ENCODE results near the gene PLAC8L1.
A peak's percentile ranks its signal among the peaks of the same experiment; 100 is the strongest.
"Not testable (repeated sequence)": the region's sequence is repeated elsewhere in the genome, so short reads cannot be mapped to it uniquely, and the experiment has no call there.

The PLAC8L1 gene

DNA sequence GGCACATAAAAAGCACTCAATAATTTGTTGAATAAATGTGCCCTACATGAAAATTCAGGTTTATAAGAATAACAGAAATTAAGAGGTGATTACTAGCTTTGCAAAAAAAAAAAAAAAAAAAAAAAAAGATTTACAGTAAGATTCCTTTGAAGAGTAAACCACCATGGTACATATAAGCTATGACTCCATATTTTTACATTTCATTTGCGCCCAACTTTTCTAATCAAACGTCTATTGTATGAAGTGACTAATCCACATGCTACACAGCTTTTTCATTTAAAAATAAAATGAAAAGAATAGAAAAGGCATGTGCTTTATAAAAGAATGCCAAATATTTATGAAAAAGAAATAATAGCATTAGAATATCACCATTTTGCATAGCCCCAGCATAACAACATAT lies at the start of gene PLAC8L1:
PLAC8L1 (minus strand) TSS at position 101 of the 400 bp plus-strand sequence. CDS start 1,266 bp downstream, outside the sequence.
- DNase-seq = no peak

- DNase-seq = no peak
Observed at GRCh38 chr5:146151970-146152369, 46.6 kb upstream of the PLAC8L1 start.

DNA sequence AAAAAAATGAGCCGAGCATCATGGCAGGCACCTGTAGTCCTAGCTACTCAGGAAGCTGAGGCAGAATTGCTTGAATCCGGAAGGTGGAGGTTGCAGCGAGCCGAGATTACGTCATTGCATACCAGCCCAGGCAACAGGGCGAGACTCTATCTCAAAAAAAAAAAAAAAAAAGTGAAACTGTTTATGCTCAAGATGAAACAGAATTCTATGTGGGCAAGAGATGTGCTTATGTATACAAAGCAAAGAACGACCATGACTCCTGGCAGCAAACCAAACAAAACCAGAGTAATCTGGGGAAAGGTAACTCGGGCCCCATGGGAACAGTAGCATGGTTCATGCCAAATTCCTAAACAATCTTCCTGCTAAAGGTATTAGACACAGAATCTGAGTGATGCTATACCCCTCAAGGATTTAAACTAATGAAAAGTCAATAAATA lies 32.6 kb upstream of the PLAC8L1 start:
- peak; percentile 3 for DNase-seq

GRCh38 chr5:146130440-146131045 lies 25.2 kb upstream of the PLAC8L1 start:
- peak; percentile 35 for DNase-seq

DNA sequence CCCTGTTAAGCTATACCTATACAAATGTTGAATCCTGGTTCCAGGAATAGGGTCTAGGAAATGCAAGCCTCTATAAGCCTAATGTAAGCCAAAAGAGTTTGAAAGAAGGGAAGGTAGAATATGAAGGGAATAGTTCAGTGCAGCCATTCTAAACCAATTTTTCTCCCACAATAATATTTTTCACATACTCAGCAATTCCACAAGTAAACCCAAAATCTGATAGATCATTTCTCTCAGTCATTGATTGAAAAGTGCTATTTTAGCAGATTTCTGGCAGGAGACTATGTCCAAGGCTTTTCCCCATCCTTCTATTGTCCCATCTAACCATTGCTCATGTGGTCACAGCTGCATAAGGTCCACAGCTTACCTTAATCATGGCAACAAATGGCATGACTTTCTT lies 20.7 kb upstream of the PLAC8L1 start:
- no peak for DNase-seq

DNA sequence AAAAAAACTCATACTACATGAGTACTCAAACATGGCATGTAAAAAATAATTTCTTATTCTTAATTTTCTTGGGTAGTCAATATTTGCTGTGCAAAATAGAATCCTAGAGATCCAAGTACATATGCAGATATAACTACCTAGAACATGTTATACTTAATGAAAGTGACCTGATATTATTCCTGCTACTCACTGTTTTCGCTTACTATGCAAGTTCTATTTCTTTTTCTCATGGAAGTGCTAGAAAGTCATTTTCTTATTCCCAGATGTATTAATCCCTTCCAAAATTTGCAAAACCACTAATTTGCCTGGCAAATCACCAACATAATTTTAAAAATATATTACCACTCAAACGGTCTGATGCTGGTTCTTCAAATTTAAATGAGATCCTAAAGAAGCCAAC lies 19.2 kb upstream of the PLAC8L1 start:
- no peak for DNase-seq

DNA sequence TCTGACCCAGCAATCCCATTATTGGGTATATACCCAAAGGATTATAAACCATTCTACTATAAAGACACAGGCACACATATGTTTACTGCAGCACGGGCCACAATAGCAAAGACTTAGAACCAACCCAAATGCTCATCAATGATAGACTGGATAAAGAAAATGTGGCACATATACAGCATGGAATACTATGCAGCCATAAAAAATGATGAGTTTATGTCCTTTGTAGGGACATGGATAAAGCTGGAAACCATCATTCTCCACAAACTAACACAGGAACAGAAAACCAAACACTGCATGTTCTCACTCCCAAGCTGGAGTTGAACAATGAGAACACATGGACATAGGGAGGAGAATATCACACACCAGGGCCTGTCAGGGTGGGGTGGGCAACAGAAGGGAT lies 16.1 kb upstream of the PLAC8L1 start:
- not testable (repeated sequence) for DNase-seq

DNA sequence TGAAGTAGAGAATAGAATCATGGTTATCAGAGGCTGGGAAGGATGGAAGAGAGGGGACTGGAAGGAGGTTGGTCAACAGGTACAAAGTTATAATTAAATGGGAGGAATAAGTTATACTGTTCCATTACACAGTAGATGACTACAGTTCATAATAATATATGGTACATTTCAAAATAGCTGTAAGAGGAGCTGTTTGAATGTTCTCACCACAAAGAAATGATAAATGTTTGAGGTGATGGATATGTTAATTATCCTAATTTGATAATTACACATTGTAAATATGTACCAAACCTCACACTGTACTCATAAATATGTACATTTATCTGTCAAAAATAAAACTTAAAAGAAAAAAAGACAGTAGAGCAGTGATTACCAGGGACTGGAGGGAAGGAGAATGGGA lies 12.9 kb upstream of the PLAC8L1 start:
- no peak for DNase-seq

DNA sequence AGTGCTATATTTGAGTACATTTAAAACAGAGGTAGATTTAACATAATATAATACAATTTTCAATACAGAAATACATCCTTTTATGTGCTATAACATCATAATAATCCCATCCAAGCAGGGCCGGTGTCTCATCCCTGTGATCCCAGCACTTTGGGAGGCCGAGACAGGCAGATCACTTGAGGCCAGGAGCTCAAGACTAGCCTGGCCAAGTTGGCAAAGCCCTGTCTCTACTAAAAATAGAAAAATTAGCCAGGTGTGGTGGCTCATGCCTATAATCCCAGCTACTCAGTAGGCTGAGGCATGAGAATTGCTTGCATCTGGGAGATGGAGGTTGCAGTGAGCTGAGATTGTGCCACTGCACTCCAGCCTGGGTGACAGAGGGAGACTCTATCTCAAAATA lies 11.8 kb upstream of the PLAC8L1 start:
- DNase-seq = not testable (repeated sequence)

DNA sequence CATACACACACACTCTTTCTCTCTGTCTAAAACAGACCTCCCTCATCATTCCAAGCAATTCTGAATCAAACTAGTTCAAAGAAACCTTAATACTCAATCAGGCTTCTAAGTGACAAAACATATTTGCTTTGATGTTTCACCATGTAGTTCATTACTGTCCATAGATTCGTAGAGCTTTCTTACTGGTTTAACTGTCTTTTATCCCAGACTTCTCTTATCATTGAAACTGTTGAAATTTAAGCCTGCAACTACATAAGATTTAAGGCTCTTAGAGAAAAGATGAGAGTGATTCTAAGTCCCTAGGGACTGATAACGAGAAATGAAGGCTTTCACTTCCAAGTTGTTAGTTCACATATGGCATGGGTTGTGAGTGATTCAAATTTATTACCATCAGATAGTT lies 11.0 kb upstream of the PLAC8L1 start:
- DNase-seq = no peak

DNA sequence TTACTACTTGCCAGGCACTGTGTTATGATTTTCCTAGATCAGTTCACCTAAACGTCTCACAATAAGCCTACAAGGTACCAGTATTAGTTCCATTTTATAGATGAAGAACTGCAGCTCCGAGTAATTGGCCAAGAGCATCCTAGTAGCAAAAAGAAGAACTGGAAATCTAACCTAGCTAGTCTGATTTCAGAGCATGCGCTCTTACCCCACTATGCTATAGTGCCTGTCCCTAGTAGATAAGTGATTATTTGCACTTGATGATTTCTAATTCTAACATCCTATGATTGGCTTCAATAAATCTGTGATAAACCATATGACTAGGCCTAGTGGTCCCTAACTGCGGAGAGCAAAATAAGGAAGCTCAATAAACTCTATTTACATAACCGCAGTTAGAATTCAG lies 7.1 kb upstream of the PLAC8L1 start:
- no peak for DNase-seq

DNA sequence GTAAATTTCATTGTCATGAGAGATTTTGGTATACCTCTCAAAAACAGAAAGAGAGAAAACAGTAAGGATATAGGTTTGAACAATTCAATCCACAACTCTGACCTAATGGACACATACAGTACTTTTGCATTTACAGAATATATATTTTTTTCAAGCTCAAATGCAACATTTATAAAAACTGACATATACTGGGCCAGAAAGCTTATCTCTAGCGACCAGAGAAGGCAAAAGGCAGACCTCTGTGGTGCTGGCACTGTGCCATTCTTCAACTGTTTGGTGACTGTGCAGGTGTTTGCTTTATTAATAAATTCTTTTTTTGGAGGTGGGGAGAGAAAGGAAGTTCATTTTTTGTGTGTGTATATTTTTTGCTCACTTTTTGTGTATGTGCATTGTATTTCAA lies 6.0 kb upstream of the PLAC8L1 start:
- DNase-seq = no peak

- DNase-seq = no peak
Observed at GRCh38 chr5:146109379-146109778, 4.0 kb upstream of the PLAC8L1 start.

GRCh38 chr5:146108870-146109269 lies 3.5 kb upstream of the PLAC8L1 start:
- not testable (repeated sequence) for DNase-seq

GRCh38 chr5:146107901-146108300 lies 2.5 kb upstream of the PLAC8L1 start:
- no peak for DNase-seq

GRCh38 chr5:146103594-146103993 lies 1.8 kb downstream of the PLAC8L1 start:
- DNase-seq = no peak

GRCh38 chr5:146101646-146102045 lies 3.7 kb downstream of the PLAC8L1 start:
- no peak for DNase-seq

DNA sequence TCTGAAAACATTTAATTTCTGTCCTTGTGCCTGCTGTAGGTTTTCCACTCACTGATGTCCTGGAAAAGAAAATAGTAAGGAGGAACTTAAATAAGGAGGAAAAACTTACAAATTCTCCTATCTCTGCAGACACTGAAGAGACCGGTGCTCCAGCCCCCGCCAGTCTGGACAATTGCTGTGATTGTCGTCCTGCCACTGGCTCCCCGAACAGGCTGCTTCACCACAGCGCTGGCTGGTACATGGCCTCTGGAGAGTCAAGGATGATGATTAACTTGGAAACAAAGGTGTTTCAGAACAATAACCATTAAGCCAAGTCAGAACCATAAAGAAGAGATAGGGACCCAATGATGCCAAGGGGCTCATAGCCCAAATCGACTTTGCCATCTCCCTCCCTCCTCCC lies 7.3 kb downstream of the PLAC8L1 start:
- no peak for DNase-seq

GRCh38 chr5:146091881-146092280 lies 13.5 kb downstream of the PLAC8L1 start:
- DNase-seq = peak; percentile 6

- DNase-seq = no peak
Observed at GRCh38 chr5:146089287-146089686, 16.1 kb downstream of the PLAC8L1 start.

DNA sequence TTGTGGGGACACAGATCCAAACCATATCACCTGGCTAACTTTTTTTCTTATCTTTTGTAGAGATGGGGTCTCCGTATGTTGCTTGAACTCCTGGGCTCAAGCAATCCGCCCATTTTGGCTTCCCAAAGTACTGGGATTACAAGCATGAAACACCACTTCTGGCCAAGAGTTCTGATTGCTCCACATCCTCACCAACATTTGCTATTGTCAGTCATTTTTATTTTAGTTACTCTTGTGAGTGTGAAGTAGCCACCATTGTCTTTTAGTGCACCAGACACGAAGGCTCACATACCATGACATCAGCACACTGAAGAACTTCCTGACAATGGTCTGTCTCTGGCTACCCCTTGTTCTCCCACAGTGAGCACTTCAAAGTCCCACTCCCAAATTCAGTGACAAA lies 17.3 kb downstream of the PLAC8L1 start:
- no peak for DNase-seq

- DNase-seq = no peak
Observed at GRCh38 chr5:146084376-146084775, 21.0 kb downstream of the PLAC8L1 start.

- no peak for DNase-seq
Observed at GRCh38 chr5:146082798-146083197, 22.6 kb downstream of the PLAC8L1 start.

DNA sequence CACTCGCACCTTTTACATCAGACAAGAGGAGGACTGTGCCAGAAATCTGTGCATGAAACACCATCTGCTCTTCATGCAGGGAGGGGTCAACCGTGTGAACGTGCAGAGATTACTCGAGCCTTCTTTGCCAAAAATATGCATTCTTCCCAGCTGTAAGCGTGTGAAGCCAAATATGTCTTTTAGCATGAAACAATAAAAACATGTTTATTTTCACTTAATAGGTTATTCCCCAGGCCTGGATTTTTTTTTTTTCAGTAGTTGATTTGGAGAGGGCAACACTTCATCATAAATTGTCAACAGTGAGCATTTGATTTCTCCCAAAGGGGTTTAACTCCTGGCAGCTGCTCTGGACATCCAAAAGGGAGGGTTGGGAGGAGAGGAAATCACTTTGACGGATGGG lies 23.8 kb downstream of the PLAC8L1 start:
- peak; percentile 4 for DNase-seq

- DNase-seq = peak; percentile 63
Observed at GRCh38 chr5:146079695-146080373, 25.5 kb downstream of the PLAC8L1 start.
